ENCODE data around the gene ADAM17. TPM values are rescaled to one million over a fixed set of nuclear protein-coding genes. Genes with fewer than 3 reads are reported as not detected.

Gene ADAM17
- total and polyA plus RNA-seq, 9 of the 15 experiments (the other 6 are each of a cell fraction or from before 2014, with no cell fraction given), result 5.8 to 30.0 (median 19.0) TPM

DNA sequence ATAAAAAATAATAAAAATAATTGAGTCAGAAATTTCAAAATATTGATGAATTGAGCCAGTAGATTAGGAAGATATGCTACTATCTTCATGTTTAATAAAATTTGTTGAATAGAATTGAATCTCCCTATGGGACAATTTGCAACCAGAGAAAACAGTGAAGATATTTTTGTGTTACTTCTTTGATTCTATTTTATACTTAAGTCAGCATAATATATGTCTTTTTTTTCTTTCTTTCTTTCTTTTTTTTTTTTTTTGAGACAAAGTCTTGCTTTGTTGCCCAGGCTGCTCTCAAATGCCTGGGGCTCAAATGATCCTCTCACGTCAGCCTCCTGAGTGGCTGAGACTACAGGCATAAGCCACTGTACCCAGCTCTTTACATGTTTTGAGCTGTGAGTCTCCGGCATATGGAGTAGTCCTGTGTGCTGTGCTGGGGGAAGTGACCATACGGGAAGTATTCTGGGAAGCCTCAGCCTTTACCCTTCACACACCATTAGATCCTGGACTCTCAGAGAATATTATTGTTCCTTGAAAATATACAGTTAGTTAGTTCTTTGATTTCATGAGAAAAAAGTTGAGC is 95.1 kb downstream of the ADAM17 start:
- ATAC-seq (no peak), DNase-seq (ENCODE audit: extremely low read depth in 1 of 4, low spot score in 3 of 4) (no peak), FAIRE-seq (no peak)
- POLR2A ChIA-PET, result interaction anchor here (0.6 kb wide), 1 partner anchor 868 kb away, joined by 3 read pairs; no protein-coding TSS in a partner anchor
- CTCF ChIA-PET (ENCODE audit: low intra/inter-chr PET ratio), result no interaction called here
- intact Hi-C loops (cut with micrococcal nuclease), result no loop called here
- H3K4me3 ChIP-seq, result no peak overlapping the region
- H3K9me3 ChIP-seq (replicated peaks; ENCODE audit: control insufficient read depth, insufficient read depth, low read depth, low read length), result no peaks in the 10 kb centered on the region
- H3K9ac ChIP-seq (ENCODE audit: insufficient read depth in 1 of 2, low read depth in 2 of 2, low read length in 2 of 2), result no peak overlapping the region
- H2AFZ ChIP-seq (ENCODE audit: low read depth, low read length), result no peak overlapping the region
- no peaks in the 10 kb centered on the region for H3K27me3 ChIP-seq (ENCODE audit: control insufficient read depth in 2 of 2, insufficient read depth in 2 of 2, low read length in 2 of 2)
- no peaks in the 10 kb centered on the region for H3K79me2 ChIP-seq (ENCODE audit: control insufficient read depth, insufficient read depth, low read length)
- H3K4me1 ChIP-seq (replicated peaks in 1 of 2; ENCODE audit: control insufficient read depth in 2 of 2, insufficient read depth in 2 of 2, low read length in 2 of 2), result no peaks in the 10 kb centered on the region
- 94% methylated on average over 3 of the region's 3 CpGs for WGBS (ENCODE audit: insufficient coverage, low coverage, missing lambda C conversion rate)
- no peak overlapping the region for H3K27ac ChIP-seq (ENCODE audit: extremely low read depth, low read depth, low read length)
- no peaks in the 10 kb centered on the region for H4K20me1 ChIP-seq (replicated peaks; ENCODE audit: control insufficient read depth, insufficient read depth, low read length)
- peaks cover 72% of the 10 kb centered on the region for H3K36me3 ChIP-seq (ENCODE audit: control insufficient read depth, insufficient read depth, low read length)
- BruUV-seq (replicated peaks), result no TSS peak
- no peak overlapping the region for H3K4me2 ChIP-seq (ENCODE audit: insufficient read depth, low read length)
- in situ Hi-C loops (cut with MboI), result no loop called here
- H3K9me1 ChIP-seq (ENCODE audit: control insufficient read depth, insufficient read depth, low read length), result no peaks in the 10 kb centered on the region
- TF ChIP-seq, protein P1, sequence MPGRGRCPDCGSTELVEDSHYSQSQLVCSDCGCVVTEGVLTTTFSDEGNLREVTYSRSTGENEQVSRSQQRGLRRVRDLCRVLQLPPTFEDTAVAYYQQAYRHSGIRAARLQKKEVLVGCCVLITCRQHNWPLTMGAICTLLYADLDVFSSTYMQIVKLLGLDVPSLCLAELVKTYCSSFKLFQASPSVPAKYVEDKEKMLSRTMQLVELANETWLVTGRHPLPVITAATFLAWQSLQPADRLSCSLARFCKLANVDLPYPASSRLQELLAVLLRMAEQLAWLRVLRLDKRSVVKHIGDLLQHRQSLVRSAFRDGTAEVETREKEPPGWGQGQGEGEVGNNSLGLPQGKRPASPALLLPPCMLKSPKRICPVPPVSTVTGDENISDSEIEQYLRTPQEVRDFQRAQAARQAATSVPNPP (IDR thresholded peaks at IDR 0.05; ENCODE audit: borderline replicate concordance, insufficient read depth, insufficient read length), result no peak
- TF ChIP-seq, protein P2, sequence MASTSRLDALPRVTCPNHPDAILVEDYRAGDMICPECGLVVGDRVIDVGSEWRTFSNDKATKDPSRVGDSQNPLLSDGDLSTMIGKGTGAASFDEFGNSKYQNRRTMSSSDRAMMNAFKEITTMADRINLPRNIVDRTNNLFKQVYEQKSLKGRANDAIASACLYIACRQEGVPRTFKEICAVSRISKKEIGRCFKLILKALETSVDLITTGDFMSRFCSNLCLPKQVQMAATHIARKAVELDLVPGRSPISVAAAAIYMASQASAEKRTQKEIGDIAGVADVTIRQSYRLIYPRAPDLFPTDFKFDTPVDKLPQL (IDR thresholded peaks at IDR 0.05; ENCODE audit: extremely low read depth, insufficient read length), result no peak
- TF ChIP-seq TAF9B (IDR thresholded peaks at IDR 0.05; ENCODE audit: partially characterized antibody) (no peak), ZBTB9 (CRISPR knock-in tag; IDR thresholded peaks at IDR 0.05) (no peak), MAFG (tag; conservative IDR thresholded peaks at IDR 0.05) (peak; percentile 26; the same call in 1 of the 2 replicates), ZBED1 (IDR thresholded peaks at IDR 0.05) (no peak), ZNF316 (IDR thresholded peaks at IDR 0.05) (peak; percentile 86), KLF1 (tag; IDR thresholded peaks at IDR 0.05) (no peak), RBM34 (IDR thresholded peaks at IDR 0.05; ENCODE audit: borderline replicate concordance, insufficient read depth, low read length) (no peak), SRSF3 (IDR thresholded peaks at IDR 0.05; ENCODE audit: insufficient read depth, low read length) (no peak), ZNF57 (CRISPR knock-in tag; IDR thresholded peaks at IDR 0.05) (no peak), SP2 (IDR thresholded peaks at IDR 0.05; ENCODE audit: extremely low read depth, low read depth, low read length, poor library complexity, severe bottlenecking) (no peak), HNRNPK (IDR thresholded peaks at IDR 0.05; ENCODE audit: low read depth, low read length, poor library complexity, severe bottlenecking) (no peak)
- TF ChIP-seq, protein P3, sequence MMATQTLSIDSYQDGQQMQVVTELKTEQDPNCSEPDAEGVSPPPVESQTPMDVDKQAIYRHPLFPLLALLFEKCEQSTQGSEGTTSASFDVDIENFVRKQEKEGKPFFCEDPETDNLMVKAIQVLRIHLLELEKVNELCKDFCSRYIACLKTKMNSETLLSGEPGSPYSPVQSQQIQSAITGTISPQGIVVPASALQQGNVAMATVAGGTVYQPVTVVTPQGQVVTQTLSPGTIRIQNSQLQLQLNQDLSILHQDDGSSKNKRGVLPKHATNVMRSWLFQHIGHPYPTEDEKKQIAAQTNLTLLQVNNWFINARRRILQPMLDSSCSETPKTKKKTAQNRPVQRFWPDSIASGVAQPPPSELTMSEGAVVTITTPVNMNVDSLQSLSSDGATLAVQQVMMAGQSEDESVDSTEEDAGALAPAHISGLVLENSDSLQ (IDR thresholded peaks at IDR 0.05), result no peak
- TF ChIP-seq, protein P4, sequence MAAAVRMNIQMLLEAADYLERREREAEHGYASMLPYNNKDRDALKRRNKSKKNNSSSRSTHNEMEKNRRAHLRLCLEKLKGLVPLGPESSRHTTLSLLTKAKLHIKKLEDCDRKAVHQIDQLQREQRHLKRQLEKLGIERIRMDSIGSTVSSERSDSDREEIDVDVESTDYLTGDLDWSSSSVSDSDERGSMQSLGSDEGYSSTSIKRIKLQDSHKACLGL (CRISPR knock-in tag; IDR thresholded peaks at IDR 0.05; ENCODE audit: borderline replicate concordance, poor library complexity, severe bottlenecking), result no peak
- TF ChIP-seq, protein P5, sequence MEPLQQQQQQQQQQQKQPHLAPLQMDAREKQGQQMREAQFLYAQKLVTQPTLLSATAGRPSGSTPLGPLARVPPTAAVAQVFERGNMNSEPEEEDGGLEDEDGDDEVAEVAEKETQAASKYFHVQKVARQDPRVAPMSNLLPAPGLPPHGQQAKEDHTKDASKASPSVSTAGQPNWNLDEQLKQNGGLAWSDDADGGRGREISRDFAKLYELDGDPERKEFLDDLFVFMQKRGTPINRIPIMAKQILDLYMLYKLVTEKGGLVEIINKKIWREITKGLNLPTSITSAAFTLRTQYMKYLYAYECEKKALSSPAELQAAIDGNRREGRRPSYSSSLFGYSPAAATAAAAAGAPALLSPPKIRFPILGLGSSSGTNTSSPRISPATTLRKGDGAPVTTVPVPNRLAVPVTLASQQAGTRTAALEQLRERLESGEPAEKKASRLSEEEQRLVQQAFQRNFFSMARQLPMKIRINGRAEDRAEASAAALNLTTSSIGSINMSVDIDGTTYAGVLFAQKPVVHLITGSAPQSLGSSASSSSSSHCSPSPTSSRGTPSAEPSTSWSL (CRISPR knock-in tag; IDR thresholded peaks at IDR 0.05; ENCODE audit: borderline replicate concordance), result no peak
